ENCODE data around the gene EVPL. TPM values are rescaled to one million over a fixed set of nuclear protein-coding genes. Genes with fewer than 3 reads are reported as not detected.

EVPL gene
- total RNA-seq, 1 donor from 2014 or later, result 24.8 TPM

GRCh38 chr17:76034428-76035350 is 7.6 kb upstream of the EVPL start:
- no peak for DNase-seq (ENCODE audit: low read depth)
- no peak overlapping the region for H3K4me3 ChIP-seq (ENCODE audit: low read depth, low read length)
- no peak for TF ChIP-seq CTCF (conservative IDR thresholded peaks at IDR 0.05; ENCODE audit: low read depth, low read length)

- no peak overlapping the region for H3K4me3 ChIP-seq (ENCODE audit: low read depth, low read length)
- no peak for TF ChIP-seq CTCF (conservative IDR thresholded peaks at IDR 0.05; ENCODE audit: low read depth, low read length)
- no peak for DNase-seq (ENCODE audit: low read depth)
These were observed 6.0 kb upstream of the EVPL start for GRCh38 chr17:76033139-76033538.

- no peak for DNase-seq (ENCODE audit: low read depth)
- no peak for TF ChIP-seq CTCF (conservative IDR thresholded peaks at IDR 0.05; ENCODE audit: low read depth, low read length)
These were observed 5.6 kb upstream of the EVPL start for GRCh38 chr17:76032780-76033108.

GRCh38 chr17:76032073-76032779 is 5.1 kb upstream of the EVPL start:
- DNase-seq (ENCODE audit: low read depth), result no peak
- peak; percentile 46 for TF ChIP-seq CTCF (conservative IDR thresholded peaks at IDR 0.05; ENCODE audit: low read depth, low read length)
- no peak overlapping the region for H3K4me3 ChIP-seq (ENCODE audit: low read depth, low read length)

More at GRCh38 chr17:76032780-76033108, 5.6 kb upstream of the EVPL start:
- no peak overlapping the region for H3K4me3 ChIP-seq (ENCODE audit: low read depth, low read length)

GRCh38 chr17:76026714-76027158 is 370 bp downstream of the EVPL start:
- DNase-seq (ENCODE audit: low read depth), result no peak
- TF ChIP-seq CTCF (conservative IDR thresholded peaks at IDR 0.05; ENCODE audit: low read depth, low read length), result peak; percentile 37

GRCh38 chr17:76025294-76025693 is 1.8 kb downstream of the EVPL start:
- DNase-seq (ENCODE audit: low read depth), result no peak
- TF ChIP-seq CTCF (conservative IDR thresholded peaks at IDR 0.05; ENCODE audit: low read depth, low read length), result no peak
- H3K4me3 ChIP-seq (ENCODE audit: low read depth, low read length), result no peak overlapping the region

More at GRCh38 chr17:76026714-76027158, 370 bp downstream of the EVPL start:
- H3K4me3 ChIP-seq (ENCODE audit: low read depth, low read length), result peak overlapping the region; percentile 63

Data from epithelial cell of proximal tubule (primary cell).